Right forelimb (tissue), 1 donor: ENCODE results near the gene RBM28.

Experiments
- DNase-seq: peaks from one replicate; pipeline ENCODE4 v3.0.0-alpha.2; 2018

RBM28 gene

GRCh38 chr7:128279124-128279713 is 64.5 kb downstream of the RBM28 start:
- DNase-seq, result no peak

GRCh38 chr7:128278366-128278765 is 65.3 kb downstream of the RBM28 start:
- DNase-seq, result no peak

- no peak for DNase-seq
Measured at GRCh38 chr7:128275681-128276080, 68.0 kb downstream of the RBM28 start.

- DNase-seq, result no peak
Measured at GRCh38 chr7:128274884-128275603, 68.7 kb downstream of the RBM28 start.

GRCh38 chr7:128274246-128274883 is 69.3 kb downstream of the RBM28 start:
- no peak for DNase-seq

- DNase-seq, result no peak
Measured at GRCh38 chr7:128271942-128272481, 71.7 kb downstream of the RBM28 start.

GRCh38 chr7:128271471-128271941 is 72.2 kb downstream of the RBM28 start:
- DNase-seq, result peak; percentile 63

- DNase-seq, result no peak
Measured at GRCh38 chr7:128270826-128271272, 72.9 kb downstream of the RBM28 start.

- DNase-seq, result no peak
Measured at GRCh38 chr7:128268233-128268632, 75.5 kb downstream of the RBM28 start.

GRCh38 chr7:128267595-128267924 is 76.1 kb downstream of the RBM28 start:
- no peak for DNase-seq

- DNase-seq, result peak; percentile 74
Measured at GRCh38 chr7:128266883-128267594, 76.7 kb downstream of the RBM28 start.

- DNase-seq, result no peak
Measured at GRCh38 chr7:128266529-128266882, 77.2 kb downstream of the RBM28 start.

- no peak for DNase-seq
Measured at GRCh38 chr7:128265906-128266300, 77.8 kb downstream of the RBM28 start.

- no peak for DNase-seq
Measured at GRCh38 chr7:128265156-128265905, 78.4 kb downstream of the RBM28 start.

- no peak for DNase-seq
Measured at GRCh38 chr7:128264477-128264876, 79.2 kb downstream of the RBM28 start.

GRCh38 chr7:128263420-128263819 is 80.3 kb downstream of the RBM28 start:
- no peak for DNase-seq

- DNase-seq, result no peak
Measured at GRCh38 chr7:128262273-128263028, 81.3 kb downstream of the RBM28 start.

GRCh38 chr7:128260069-128260795 is 83.5 kb downstream of the RBM28 start:
- no peak for DNase-seq

GRCh38 chr7:128259131-128260061 is 84.3 kb downstream of the RBM28 start:
- no peak for DNase-seq

- no peak for DNase-seq
Measured at GRCh38 chr7:128257458-128257857, 86.2 kb downstream of the RBM28 start.
